Skeletal muscle tissue (tissue), 4 donors: ENCODE data around the gene GNAI3. TPM values are rescaled to one million over a fixed set of nuclear protein-coding genes. Genes with fewer than 3 reads are reported as not detected.

Experiments
- H3K27ac ChIP-seq: one replicate; pipeline ENCODE4 v1.7.0; 2013; ENCODE audit warnings: mild to moderate bottlenecking, low read depth, low read length, inconsistent platforms
- H3K27me3 ChIP-seq, 3 donors: one replicate each; pipeline ENCODE4 v1.7.0; 2013; ENCODE audit warnings: low read length in 3 of 3; ENCODE audit not compliant: control insufficient read depth in 3 of 3, insufficient read depth in 3 of 3
- H3K36me3 ChIP-seq, 3 donors: one replicate each; pipeline ENCODE4 v1.7.0; 2013; ENCODE audit warnings: low read length in 3 of 3; ENCODE audit not compliant: control insufficient read depth in 3 of 3, insufficient read depth in 3 of 3
- H3K4me1 ChIP-seq, 3 donors: one replicate each; pipeline ENCODE4 v1.7.0; 2013; ENCODE audit warnings: low read length in 3 of 3, mild to moderate bottlenecking in 3 of 3; ENCODE audit not compliant: control insufficient read depth in 3 of 3, insufficient read depth in 3 of 3
- H3K4me3 ChIP-seq, 3 donors: one replicate each; pipeline ENCODE4 v1.7.0; 2013; ENCODE audit warnings: low read length in 3 of 3
- H3K9ac ChIP-seq, 3 donors: one replicate each; pipeline ENCODE4 v1.7.0; 2013; ENCODE audit warnings: low read length in 3 of 3, mild to moderate bottlenecking in 3 of 3, moderate library complexity in 2 of 3, low read depth in 1 of 3
- H3K9me3 ChIP-seq, 3 donors: one replicate each; pipeline ENCODE4 v1.7.0; 2013; ENCODE audit warnings: low read length in 3 of 3; ENCODE audit not compliant: control insufficient read depth in 3 of 3
- total RNA-seq: library from RNA; depleted of rRNA; stranded (reverse); fragments of >200 nt; gene quantifications from one replicate; pipeline ENCODE4 v1.2.3, GENCODE V29; 2014
- donor health status: Osteomylitis.

Gene GNAI3
- total RNA-seq, 1 donor from 2014 or later: 8.4 TPM

- H3K9ac ChIP-seq: no peak overlapping the region
- no peak overlapping the region for H3K27ac ChIP-seq
- no peaks in the 10 kb centered on the region for H3K9me3 ChIP-seq
- H3K4me3 ChIP-seq: no peak overlapping the region
- H3K4me1 ChIP-seq: no peaks in the 10 kb centered on the region
- H3K36me3 ChIP-seq: peaks cover 6 to 58% (median 53%) of the 10 kb centered on the region in 3 donors
- H3K27me3 ChIP-seq: no peaks in the 10 kb centered on the region
Observed at GRCh38 chr1:109589177-109589576, 40.8 kb downstream of the GNAI3 start.

GRCh38 chr1:109589679-109590078 is 41.3 kb downstream of the GNAI3 start:
- Histone ChIP-seq H3K4me1 (no peaks in the 10 kb centered on the region), H3K4me3 (no peak overlapping the region), H3K9me3 (no peaks in the 10 kb centered on the region), H3K27ac (no peak overlapping the region), H3K27me3 (no peaks in the 10 kb centered on the region), H3K9ac (no peak overlapping the region), H3K36me3 (peaks cover 6 to 57% (median 52%) of the 10 kb centered on the region in 3 donors)

GRCh38 chr1:109592916-109593315 is 44.5 kb downstream of the GNAI3 start:
- no peaks in the 10 kb centered on the region for H3K4me1 ChIP-seq
- no peak overlapping the region for H3K4me3 ChIP-seq
- no peaks in the 10 kb centered on the region for H3K27me3 ChIP-seq
- H3K27ac ChIP-seq: no peak overlapping the region
- H3K9ac ChIP-seq: no peak overlapping the region
- no peaks in the 10 kb centered on the region for H3K9me3 ChIP-seq
- H3K36me3 ChIP-seq: peaks cover 6 to 35% (median 27%) of the 10 kb centered on the region in 3 donors

DNA sequence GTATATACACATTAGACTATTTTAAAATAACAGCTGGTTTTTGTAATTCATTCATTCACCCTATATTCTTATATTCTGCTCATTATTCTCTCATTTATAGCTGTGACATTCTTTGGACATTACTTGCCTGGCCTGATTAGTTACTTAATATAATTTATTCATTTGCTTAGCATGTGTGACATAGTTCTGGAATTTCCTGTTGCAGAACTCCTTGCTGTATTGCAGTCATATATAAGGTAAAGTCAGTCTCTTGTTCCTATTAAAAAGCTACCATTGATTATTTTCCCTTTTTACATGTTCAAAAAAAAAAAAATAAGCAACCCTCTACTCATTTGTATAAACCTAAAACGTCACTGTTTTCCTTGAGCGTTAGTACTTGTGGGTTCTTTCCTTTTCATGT is 47.1 kb downstream of the GNAI3 start:
- Histone ChIP-seq H3K9me3 (no peaks in the 10 kb centered on the region), H3K27me3 (no peaks in the 10 kb centered on the region), H3K4me3 (no peak overlapping the region), H3K27ac (no peak overlapping the region), H3K9ac (no peak overlapping the region), H3K36me3 (peaks cover 6 to 29% (median 26%) of the 10 kb centered on the region in 3 donors), H3K4me1 (no peaks in the 10 kb centered on the region)

- Histone ChIP-seq H3K4me3 (no peak overlapping the region), H3K27ac (no peak overlapping the region), H3K4me1 (no peaks in the 10 kb centered on the region), H3K36me3 (peaks cover 0 to 17% (median 9%) of the 10 kb centered on the region in 3 donors), H3K9me3 (no peaks in the 10 kb centered on the region), H3K27me3 (no peaks in the 10 kb centered on the region), H3K9ac (no peak overlapping the region)
Observed at GRCh38 chr1:109598156-109598555, 49.7 kb downstream of the GNAI3 start.

- Histone ChIP-seq H3K9ac (no peak overlapping the region), H3K9me3 (no peaks in the 10 kb centered on the region), H3K36me3 (peaks cover 0 to 12% (median 5%) of the 10 kb centered on the region in 3 donors), H3K4me3 (no peak overlapping the region), H3K27ac (no peak overlapping the region), H3K27me3 (no peaks in the 10 kb centered on the region), H3K4me1 (no peaks in the 10 kb centered on the region)
Observed at GRCh38 chr1:109598655-109599054, 50.2 kb downstream of the GNAI3 start.

- Histone ChIP-seq H3K4me3 (no peak overlapping the region), H3K4me1 (no peaks in the 10 kb centered on the region), H3K27ac (no peak overlapping the region), H3K9me3 (no peaks in the 10 kb centered on the region), H3K36me3 (peaks cover 0 to 9% (median 4%) of the 10 kb centered on the region in 3 donors), H3K9ac (no peak overlapping the region), H3K27me3 (no peaks in the 10 kb centered on the region)
Observed at GRCh38 chr1:109603229-109603628, 54.8 kb downstream of the GNAI3 start.

- Histone ChIP-seq H3K9ac (no peak overlapping the region), H3K9me3 (no peaks in the 10 kb centered on the region), H3K27ac (no peak overlapping the region), H3K36me3 (no peaks in the 10 kb centered on the region), H3K4me1 (no peaks in the 10 kb centered on the region), H3K27me3 (no peaks in the 10 kb centered on the region), H3K4me3 (no peak overlapping the region)
Observed at GRCh38 chr1:109605381-109605780, 57.0 kb downstream of the GNAI3 start.

GRCh38 chr1:109609881-109610280 is 61.5 kb downstream of the GNAI3 start:
- H3K9me3 ChIP-seq: no peaks in the 10 kb centered on the region
- no peak overlapping the region for H3K9ac ChIP-seq
- H3K36me3 ChIP-seq: no peaks in the 10 kb centered on the region
- no peaks in the 10 kb centered on the region for H3K27me3 ChIP-seq
- H3K4me1 ChIP-seq: no peaks in the 10 kb centered on the region
- no peak overlapping the region for H3K4me3 ChIP-seq
- H3K27ac ChIP-seq: no peak overlapping the region

DNA sequence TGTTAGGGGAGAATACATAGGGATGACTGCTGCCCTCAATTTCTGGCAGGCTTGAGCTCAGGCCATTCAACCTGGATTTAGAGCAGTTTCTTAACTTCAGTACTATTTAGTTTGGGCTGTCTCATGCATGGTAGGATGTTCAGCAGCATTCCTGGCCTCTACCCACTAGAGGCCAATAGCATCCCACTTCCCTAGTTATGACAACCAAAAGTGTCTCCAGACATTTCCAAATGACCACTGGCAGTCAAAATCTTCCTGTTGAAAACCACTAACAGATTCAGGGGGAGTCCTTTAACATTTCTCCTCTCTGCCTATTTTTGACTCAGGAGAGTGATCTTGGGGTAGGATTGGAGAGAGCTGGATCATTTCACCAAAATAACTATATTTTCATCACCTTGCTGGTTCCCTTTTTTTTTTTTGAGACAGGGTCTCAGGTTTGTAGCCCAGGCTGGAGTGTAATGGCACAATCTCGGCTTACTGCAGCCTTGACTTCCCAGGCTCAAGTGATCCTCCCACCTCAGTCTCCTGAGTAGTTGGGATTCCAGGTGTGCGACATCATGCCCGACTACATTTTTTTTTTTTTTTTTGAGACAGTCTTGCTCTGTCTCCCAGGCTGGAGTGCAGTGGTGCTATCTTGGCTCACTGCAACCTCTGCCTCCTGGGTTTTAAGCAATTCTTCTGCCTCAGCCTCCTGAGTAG is 62.3 kb downstream of the GNAI3 start:
- Histone ChIP-seq H3K9me3 (no peaks in the 10 kb centered on the region), H3K36me3 (no peaks in the 10 kb centered on the region), H3K27me3 (no peaks in the 10 kb centered on the region), H3K4me1 (no peaks in the 10 kb centered on the region), H3K4me3 (no peak overlapping the region), H3K9ac (no peak overlapping the region), H3K27ac (no peak overlapping the region)
